Caki2 (cell line): ENCODE measurements around the gene SERPINE3. TPM values are rescaled to one million over a fixed set of nuclear protein-coding genes. Genes with fewer than 3 reads are reported as not detected.

Source experiments
- total RNA-seq: library from RNA; depleted of rRNA; stranded (reverse); fragments of >200 nt; shearing (Covaris generic); gene quantifications from 2 replicates; pipeline ENCODE4 v1.2.3, GENCODE V29; 2014; ENCODE audit warnings: low replicate concordance; rRNA removed

Gene SERPINE3
- total RNA-seq, 1 experiment from 2014 or later = not detected

Other genes starting within 250 kb of the SERPINE3 start
- not detected in 2 replicates for gene C13orf42, start 228.4 kb upstream of the SERPINE3 start, total RNA-seq
- gene FAM124A, start 117.3 kb upstream of the SERPINE3 start, total RNA-seq = 0.23 and 0.30 TPM in 2 replicates
- gene INTS6, start 113.3 kb downstream of the SERPINE3 start, total RNA-seq = 13.3 and 26.8 TPM in 2 replicates
- gene WDFY2, start 244.8 kb downstream of the SERPINE3 start, total RNA-seq = 0.70 and 1.2 TPM in 2 replicates